ENCODE results near the gene FADS3.
"Not testable (repeated sequence)": the region's sequence is repeated elsewhere in the genome, so short reads cannot be mapped to it uniquely, and the experiment has no call there.

Gene FADS3

GRCh38 chr11:61898247-61898582 lies 6.9 kb upstream of the FADS3 start:
- no peak for DNase-seq (ENCODE audit: low spot score)

DNA sequence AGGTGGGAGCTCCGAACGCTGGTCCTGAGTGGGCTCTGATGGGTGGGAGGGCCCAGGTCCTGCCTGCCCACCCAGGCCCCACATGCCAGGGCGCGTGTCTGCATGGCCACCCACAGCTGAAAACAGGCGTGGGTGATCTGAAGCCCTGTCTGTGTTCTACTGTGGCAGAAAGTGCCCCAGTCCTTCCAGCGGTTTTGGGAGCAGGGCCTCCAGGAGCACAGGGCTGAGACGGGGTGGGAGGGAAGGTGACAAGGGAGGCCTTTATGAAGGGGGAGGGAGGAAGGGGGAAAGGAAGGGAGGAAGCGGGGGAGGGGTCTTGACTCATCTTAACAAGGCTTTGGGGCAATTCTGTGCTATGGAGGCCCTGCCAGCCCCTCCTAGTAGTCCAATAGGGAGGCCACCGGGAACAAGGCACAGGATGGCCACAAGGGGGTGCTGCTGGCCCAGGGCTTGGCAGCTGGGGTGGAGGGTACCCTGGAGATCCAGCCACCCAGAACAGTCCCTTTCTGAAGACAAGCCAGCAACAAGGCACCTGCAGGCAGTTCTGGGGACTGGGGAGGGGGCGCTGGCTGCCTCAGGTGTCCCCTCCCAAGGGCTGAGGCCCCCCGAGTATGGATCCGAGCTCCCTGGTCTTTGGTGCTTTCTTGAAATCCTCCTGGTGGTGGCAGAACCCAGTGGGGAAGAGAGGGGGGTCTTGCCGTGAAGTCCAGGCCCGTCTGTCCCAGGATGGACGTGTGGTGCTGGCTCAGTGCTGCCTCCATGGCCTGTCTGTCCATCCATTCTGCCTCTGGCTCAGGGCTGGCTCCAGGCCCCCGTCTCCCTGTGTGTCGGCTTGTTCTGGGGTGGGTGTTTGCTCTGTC lies 6.3 kb upstream of the FADS3 start:
- peak; percentile 73 for DNase-seq (ENCODE audit: low spot score)

- DNase-seq (ENCODE audit: low spot score), result no peak
These were observed 5.5 kb upstream of the FADS3 start for GRCh38 chr11:61896665-61897386.

DNA sequence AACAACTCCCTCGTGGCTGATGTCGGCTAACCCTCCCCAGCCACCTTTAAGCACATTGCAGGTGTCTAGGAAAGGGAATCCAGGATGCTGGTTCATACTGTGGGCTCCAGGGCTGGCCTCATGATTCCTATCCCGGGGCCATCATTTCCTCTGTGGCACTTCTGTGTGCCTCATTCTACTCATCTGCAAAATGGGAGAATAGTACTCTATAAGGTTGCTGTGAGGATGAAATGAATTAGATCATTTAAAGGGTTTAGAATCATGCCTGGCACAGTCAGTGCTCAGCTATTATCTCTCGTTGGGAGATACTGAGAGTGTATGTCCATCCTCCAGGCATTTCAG lies 4.3 kb upstream of the FADS3 start:
- DNase-seq (ENCODE audit: low spot score), result no peak

GRCh38 chr11:61895046-61895717 lies 3.8 kb upstream of the FADS3 start:
- no peak for DNase-seq (ENCODE audit: low spot score)

DNA sequence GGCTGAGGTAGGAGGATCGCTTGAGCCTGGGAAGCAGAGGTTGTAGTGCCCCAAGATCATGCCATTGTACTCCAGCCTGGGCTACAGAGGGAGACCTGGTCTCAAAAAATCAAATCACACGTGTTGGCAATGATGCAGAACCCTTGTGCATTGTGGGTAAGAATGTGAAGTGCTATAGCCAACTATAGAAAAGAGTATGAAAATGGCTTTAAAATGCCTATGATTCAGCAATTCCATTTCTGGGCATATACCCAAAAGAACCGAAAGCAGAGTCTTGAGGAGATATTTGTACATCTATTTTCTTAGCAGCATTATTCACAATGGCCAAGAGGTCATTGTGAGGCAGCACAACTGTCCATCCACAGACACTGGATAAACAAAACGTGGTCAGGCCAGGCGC lies 2.6 kb upstream of the FADS3 start:
- peak; percentile 71 for DNase-seq (ENCODE audit: low spot score)

GRCh38 chr11:61892085-61892370 lies 683 bp upstream of the FADS3 start:
- no peak for DNase-seq (ENCODE audit: low spot score)

GRCh38 chr11:61890529-61891330 lies 615 bp downstream of the FADS3 start:
- no peak for DNase-seq (ENCODE audit: low spot score)

- no peak for DNase-seq (ENCODE audit: low spot score)
These were observed 1.5 kb downstream of the FADS3 start for GRCh38 chr11:61889831-61890230.

DNA sequence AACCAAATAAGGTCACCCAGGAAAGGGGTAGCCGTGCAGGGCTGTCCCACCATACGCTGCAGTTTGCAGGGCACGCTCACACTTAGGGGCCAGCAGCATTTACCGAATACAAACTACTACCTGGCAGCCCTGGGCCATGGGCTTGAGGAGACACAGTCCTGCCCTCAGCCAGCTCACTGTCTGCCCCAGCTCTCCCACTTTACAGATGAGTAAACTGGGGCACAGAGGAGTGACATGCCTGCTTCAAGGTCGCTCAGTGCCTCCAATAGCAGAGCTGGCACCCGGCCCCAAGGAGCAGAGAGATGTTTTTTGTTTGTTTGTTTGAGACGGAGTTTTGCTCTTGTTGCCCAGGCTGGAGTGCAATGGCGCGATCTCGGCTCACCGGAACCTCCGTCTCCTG lies 2.8 kb downstream of the FADS3 start:
- DNase-seq (ENCODE audit: low spot score), result no peak

GRCh38 chr11:61887839-61888494 lies 3.4 kb downstream of the FADS3 start:
- no peak for DNase-seq (ENCODE audit: low spot score)

DNA sequence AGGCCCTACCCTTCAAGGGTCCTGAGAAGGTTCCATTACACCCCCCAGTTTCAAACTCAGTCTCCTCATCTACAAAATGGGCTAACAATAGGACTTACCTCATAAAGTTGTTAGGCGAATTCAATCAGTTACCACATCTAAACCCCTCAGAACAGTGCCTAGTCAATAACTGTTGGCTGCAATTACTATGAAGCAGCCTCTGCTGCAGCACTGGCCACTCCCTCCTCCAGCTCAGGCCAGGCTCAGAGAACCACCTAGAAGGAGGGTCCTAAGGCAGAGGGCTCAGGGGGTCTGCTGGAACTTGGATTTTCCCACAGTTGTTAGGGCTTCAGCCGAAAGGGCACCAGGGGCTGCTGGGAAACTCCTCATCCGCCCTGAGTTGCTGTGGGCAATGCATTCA lies 4.7 kb downstream of the FADS3 start:
- DNase-seq (ENCODE audit: low spot score), result no peak

DNA sequence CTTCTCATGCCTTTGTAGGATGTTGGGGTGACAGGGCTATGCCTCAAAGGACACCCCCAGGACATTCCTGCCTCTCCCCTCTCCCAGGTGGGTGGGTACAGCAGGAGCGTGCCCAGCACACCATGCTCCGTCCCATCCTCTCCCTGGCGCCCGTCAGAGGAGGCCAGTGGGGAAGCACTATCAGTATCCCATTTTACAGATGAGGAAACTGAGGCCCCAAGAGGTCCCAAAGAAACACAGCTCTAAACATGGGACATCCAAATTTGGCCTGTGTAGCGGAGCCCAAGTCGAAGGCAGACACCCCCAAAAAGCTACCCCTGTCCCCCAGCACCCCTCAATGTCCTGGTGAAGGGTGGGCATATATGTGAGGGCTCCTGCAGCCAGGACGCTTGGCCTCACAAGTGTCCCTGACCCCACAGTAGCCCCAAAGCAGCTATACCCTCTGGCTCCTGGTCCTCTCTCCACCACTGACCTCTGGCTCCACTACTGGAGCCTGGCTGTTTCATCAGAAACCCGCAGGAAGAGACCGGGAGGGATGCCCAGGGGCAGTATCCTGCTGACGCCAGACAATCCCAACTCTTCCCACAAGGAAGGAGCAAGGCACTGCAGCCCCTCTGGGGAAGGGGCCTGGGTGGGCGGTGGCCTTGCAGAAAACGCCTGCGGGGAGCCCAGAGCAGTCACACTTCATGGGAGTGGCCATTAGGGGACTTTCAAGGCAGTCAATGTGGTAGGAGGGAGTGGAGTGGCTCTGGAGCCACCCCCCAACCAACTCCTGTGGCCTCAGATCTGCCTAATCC lies 5.4 kb downstream of the FADS3 start:
- DNase-seq (ENCODE audit: low spot score), result no peak

GRCh38 chr11:61885166-61885778 lies 6.1 kb downstream of the FADS3 start:
- DNase-seq (ENCODE audit: low spot score), result no peak

DNA sequence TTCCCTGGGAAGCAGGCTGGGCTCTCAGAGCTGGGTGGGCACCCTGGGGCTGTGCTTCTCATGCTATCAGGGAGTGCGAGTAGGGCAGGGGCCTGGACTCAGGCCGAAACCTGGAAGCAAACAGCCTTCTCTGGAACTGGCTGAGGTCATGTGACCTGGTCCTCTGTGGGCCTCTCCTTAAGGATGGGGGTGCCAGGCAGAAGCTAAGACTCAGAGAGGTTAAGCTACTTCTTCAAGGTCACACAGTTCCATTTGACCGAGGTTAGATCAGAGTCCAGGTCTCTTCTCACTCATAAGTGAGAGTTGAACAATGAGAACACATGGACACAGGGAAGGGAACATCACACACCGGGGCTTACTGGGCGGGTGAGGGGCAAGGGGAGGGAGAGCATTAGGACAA lies 7.4 kb downstream of the FADS3 start:
- DNase-seq (ENCODE audit: low spot score), result no peak

DNA sequence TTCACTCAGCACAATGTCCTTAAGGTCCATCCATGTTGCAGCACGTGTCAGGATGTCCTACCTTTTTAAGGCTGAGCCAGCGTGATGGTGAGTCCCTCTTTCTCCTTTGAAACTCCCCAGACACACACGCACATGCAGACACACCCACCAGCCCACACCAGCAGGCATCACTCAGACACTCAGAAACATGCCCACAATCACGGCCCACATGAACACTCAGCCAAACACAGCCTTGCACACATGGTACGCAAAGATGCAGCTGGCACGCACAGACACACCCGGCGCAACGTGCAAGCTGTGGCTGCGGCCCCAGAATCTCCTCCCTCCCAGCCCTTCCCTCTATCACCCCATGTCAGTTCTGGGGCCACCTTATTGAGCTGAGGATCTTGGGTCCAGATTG lies 8.0 kb downstream of the FADS3 start:
- no peak for DNase-seq (ENCODE audit: low spot score)

DNA sequence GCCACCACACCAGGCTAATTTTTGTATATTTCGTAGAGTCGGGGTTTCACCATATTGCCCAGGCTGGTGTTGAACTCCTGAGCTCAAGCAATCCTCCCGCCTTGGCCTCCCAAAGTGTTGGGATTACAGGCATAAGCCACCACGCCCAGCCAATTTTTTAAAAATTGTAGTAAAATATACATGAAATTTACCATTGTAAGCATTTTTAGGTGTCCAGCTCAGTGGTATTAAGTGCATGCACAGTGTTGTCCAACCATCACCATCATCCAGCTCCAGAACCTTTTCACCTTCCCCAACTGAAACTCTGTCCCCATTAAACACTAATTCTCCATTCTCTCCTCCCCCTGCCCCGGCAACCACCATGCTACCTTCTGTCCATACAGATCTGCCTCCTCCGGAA lies 8.5 kb downstream of the FADS3 start:
- DNase-seq (ENCODE audit: low spot score), result no peak

DNA sequence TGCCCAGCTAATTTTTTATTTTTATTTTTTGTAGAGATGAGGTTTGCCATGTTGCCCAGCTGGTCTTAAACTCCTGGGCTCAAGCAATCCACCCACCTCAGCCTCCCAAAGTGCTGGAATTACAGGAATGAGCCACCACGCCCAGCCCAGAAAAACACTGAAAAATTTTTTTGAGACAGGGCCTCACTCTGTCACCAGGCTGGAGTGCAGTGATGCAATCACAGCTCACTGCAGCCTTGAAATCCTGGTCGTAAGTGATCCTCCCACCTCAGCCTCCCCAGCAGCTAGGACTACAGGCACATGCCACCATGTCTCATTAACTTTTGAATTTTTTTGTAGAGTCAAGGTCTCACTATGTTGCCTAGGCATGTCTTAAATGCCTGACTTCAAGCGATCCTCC lies 9.1 kb downstream of the FADS3 start:
- DNase-seq (ENCODE audit: low spot score), result not testable (repeated sequence)

DNA sequence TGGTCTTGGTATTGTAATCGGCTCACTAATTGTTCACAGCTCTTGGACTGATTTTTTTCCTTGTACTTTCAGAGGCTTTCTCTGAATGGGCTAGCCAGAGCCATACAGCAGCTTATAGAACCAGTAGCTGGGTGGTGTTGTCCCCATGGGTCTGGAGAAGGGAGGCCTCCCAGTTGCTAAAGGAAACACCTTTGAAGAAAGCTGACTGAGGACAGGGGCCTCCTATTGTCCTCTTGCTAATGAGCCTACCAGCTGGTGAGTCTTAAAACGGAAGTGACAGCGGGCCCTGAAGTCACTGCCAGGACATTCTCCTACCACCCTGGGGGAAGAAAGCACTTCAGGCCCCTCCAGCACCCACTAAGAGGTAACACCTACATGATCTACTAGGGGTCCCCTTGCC lies 9.9 kb downstream of the FADS3 start:
- no peak for DNase-seq (ENCODE audit: low spot score)

GRCh38 chr11:61880454-61880853 lies 10.9 kb downstream of the FADS3 start:
- DNase-seq (ENCODE audit: low spot score), result no peak

DNA sequence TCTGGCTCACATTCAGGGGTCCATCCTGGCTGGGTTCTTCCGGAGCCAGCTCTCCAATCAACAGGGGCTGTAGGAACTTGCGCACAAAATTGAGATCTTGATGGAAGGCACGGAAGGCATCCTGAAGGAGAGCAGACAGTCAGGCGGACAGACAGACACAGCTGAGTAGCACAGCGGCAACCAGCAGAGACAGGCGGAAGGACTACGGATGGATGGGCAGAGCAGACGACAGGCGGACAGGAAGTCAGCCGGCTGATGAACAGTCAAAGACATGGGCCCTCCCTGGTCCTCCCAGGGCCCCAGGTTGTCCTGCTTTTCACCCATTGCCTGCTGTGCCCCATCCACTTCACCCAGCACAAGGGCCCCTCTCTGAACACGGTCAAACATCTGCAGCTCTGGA lies 11.3 kb downstream of the FADS3 start:
- no peak for DNase-seq (ENCODE audit: low spot score)

Measured in hematopoietic multipotent progenitor cell treated with erythropoietin and hydrocortisone succinate and interleukin-3 and kit ligand, for 15 days (in vitro differentiated cells).